ENCODE measurements around the gene SCAMP2.

Gene SCAMP2

DNA sequence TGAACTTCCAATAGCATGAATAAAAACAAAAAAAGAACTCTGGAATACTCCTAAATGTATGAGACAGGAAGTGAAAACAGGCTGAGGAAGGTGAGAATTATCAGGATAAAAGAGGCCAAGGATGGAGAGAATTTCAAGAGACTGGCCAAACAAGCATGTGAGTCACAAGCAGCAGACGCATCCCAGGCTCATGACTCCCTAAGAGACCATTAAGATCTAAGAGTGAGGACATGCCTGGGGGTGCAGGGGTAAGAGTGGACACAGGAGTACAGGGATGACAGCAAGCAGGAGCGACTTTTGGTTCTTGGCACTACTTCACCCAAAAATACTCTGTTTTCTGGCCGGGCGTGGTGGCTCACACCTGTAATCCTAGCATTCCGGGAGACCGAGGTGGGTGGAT, 7.1 kb downstream of the SCAMP2 start:
- peak; percentile 70 for ATAC-seq
- TF ChIP-seq ZFP30 (CRISPR knock-in tag; IDR thresholded peaks at IDR 0.05) (no peak), BACH2 (CRISPR knock-in tag; IDR thresholded peaks at IDR 0.05; ENCODE audit: borderline replicate concordance) (no peak), ZNF8 (CRISPR knock-in tag; IDR thresholded peaks at IDR 0.05) (no peak), ZNF70 (CRISPR knock-in tag; IDR thresholded peaks at IDR 0.05) (no peak), SNAI2 (CRISPR knock-in tag; IDR thresholded peaks at IDR 0.05) (no peak), CSDC2 (CRISPR knock-in tag; IDR thresholded peaks at IDR 0.05) (no peak), RARB (CRISPR knock-in tag; IDR thresholded peaks at IDR 0.05) (no peak)
- TF ChIP-seq, protein P1, sequence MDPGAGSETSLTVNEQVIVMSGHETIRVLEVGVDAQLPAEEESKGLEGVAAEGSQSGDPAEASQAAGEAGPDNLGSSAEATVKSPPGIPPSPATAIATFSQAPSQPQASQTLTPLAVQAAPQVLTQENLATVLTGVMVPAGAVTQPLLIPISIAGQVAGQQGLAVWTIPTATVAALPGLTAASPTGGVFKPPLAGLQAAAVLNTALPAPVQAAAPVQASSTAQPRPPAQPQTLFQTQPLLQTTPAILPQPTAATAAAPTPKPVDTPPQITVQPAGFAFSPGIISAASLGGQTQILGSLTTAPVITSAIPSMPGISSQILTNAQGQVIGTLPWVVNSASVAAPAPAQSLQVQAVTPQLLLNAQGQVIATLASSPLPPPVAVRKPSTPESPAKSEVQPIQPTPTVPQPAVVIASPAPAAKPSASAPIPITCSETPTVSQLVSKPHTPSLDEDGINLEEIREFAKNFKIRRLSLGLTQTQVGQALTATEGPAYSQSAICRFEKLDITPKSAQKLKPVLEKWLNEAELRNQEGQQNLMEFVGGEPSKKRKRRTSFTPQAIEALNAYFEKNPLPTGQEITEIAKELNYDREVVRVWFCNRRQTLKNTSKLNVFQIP (CRISPR knock-in tag; IDR thresholded peaks at IDR 0.05; ENCODE audit: borderline replicate concordance, low read depth), result no peak
- TF ChIP-seq, protein P2, sequence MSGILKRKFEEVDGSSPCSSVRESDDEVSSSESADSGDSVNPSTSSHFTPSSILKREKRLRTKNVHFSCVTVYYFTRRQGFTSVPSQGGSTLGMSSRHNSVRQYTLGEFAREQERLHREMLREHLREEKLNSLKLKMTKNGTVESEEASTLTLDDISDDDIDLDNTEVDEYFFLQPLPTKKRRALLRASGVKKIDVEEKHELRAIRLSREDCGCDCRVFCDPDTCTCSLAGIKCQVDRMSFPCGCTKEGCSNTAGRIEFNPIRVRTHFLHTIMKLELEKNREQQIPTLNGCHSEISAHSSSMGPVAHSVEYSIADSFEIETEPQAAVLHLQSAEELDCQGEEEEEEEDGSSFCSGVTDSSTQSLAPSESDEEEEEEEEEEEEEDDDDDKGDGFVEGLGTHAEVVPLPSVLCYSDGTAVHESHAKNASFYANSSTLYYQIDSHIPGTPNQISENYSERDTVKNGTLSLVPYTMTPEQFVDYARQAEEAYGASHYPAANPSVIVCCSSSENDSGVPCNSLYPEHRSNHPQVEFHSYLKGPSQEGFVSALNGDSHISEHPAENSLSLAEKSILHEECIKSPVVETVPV (CRISPR knock-in tag; IDR thresholded peaks at IDR 0.05), result no peak

DNA sequence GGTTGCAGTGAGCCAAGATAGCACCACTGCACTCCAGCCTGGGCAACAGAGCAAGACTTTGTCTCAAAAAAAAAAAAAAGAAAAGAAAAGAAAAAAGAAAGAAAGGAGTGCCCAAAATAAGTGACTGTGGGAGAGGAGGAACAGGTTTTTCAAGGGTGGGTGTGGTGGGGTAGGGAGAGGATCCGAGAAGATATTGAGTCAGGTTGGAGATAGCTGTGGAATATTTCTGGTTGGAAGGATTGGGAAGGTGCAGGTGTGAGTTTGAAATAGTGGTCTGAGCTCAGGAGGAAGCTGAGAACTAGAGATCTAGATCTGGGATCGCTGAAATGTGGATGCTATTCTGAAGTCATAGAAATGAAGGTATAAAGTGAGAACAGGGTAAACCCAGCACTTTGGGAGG, 7.8 kb downstream of the SCAMP2 start:
- no peak for TF ChIP-seq TOX (CRISPR knock-in tag; IDR thresholded peaks at IDR 0.05; ENCODE audit: borderline replicate concordance)
- TF ChIP-seq ZNF565 (CRISPR knock-in tag; conservative IDR thresholded peaks at IDR 0.05; ENCODE audit: low read depth), result no peak
- TF ChIP-seq, protein P3, sequence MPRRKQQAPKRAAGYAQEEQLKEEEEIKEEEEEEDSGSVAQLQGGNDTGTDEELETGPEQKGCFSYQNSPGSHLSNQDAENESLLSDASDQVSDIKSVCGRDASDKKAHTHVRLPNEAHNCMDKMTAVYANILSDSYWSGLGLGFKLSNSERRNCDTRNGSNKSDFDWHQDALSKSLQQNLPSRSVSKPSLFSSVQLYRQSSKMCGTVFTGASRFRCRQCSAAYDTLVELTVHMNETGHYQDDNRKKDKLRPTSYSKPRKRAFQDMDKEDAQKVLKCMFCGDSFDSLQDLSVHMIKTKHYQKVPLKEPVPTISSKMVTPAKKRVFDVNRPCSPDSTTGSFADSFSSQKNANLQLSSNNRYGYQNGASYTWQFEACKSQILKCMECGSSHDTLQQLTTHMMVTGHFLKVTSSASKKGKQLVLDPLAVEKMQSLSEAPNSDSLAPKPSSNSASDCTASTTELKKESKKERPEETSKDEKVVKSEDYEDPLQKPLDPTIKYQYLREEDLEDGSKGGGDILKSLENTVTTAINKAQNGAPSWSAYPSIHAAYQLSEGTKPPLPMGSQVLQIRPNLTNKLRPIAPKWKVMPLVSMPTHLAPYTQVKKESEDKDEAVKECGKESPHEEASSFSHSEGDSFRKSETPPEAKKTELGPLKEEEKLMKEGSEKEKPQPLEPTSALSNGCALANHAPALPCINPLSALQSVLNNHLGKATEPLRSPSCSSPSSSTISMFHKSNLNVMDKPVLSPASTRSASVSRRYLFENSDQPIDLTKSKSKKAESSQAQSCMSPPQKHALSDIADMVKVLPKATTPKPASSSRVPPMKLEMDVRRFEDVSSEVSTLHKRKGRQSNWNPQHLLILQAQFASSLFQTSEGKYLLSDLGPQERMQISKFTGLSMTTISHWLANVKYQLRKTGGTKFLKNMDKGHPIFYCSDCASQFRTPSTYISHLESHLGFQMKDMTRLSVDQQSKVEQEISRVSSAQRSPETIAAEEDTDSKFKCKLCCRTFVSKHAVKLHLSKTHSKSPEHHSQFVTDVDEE (CRISPR knock-in tag; IDR thresholded peaks at IDR 0.05), result no peak
- no peak for TF ChIP-seq RARB (CRISPR knock-in tag; IDR thresholded peaks at IDR 0.05)
- no peak for TF ChIP-seq PPARA (CRISPR knock-in tag; IDR thresholded peaks at IDR 0.05; ENCODE audit: borderline replicate concordance)
- no peak for TF ChIP-seq ZFP3 (CRISPR knock-in tag; IDR thresholded peaks at IDR 0.05)
- TF ChIP-seq SNAI2 (CRISPR knock-in tag; IDR thresholded peaks at IDR 0.05), result no peak
- no peak for TF ChIP-seq GLIS3 (CRISPR knock-in tag; IDR thresholded peaks at IDR 0.05)
- TF ChIP-seq ZNF8 (CRISPR knock-in tag; IDR thresholded peaks at IDR 0.05), result no peak
- no peak for TF ChIP-seq ZC3H10 (CRISPR knock-in tag; IDR thresholded peaks at IDR 0.05)
- no peak for TF ChIP-seq ESRRG (CRISPR knock-in tag; IDR thresholded peaks at IDR 0.05)
- TF ChIP-seq, protein P4, sequence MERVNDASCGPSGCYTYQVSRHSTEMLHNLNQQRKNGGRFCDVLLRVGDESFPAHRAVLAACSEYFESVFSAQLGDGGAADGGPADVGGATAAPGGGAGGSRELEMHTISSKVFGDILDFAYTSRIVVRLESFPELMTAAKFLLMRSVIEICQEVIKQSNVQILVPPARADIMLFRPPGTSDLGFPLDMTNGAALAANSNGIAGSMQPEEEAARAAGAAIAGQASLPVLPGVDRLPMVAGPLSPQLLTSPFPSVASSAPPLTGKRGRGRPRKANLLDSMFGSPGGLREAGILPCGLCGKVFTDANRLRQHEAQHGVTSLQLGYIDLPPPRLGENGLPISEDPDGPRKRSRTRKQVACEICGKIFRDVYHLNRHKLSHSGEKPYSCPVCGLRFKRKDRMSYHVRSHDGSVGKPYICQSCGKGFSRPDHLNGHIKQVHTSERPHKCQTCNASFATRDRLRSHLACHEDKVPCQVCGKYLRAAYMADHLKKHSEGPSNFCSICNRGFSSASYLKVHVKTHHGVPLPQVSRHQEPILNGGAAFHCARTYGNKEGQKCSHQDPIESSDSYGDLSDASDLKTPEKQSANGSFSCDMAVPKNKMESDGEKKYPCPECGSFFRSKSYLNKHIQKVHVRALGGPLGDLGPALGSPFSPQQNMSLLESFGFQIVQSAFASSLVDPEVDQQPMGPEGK (CRISPR knock-in tag; IDR thresholded peaks at IDR 0.05; ENCODE audit: borderline replicate concordance), result no peak
- TF ChIP-seq, protein P2 (CRISPR knock-in tag; IDR thresholded peaks at IDR 0.05), result no peak
- TF ChIP-seq, protein P1 (CRISPR knock-in tag; IDR thresholded peaks at IDR 0.05; ENCODE audit: borderline replicate concordance, low read depth), result no peak
- TF ChIP-seq CSDC2 (CRISPR knock-in tag; IDR thresholded peaks at IDR 0.05), result no peak
- no peak for TF ChIP-seq ZNF70 (CRISPR knock-in tag; IDR thresholded peaks at IDR 0.05)
- no peak for TF ChIP-seq BACH2 (CRISPR knock-in tag; IDR thresholded peaks at IDR 0.05; ENCODE audit: borderline replicate concordance)
- no peak for TF ChIP-seq ISL1 (CRISPR knock-in tag; IDR thresholded peaks at IDR 0.05)
- TF ChIP-seq TCF4 (CRISPR knock-in tag; IDR thresholded peaks at IDR 0.05; ENCODE audit: borderline replicate concordance), result no peak
- no peak for ATAC-seq

Measured in SK-N-SH treated with all-trans-retinoic acid at 6 μM for 48 hours (cell line).